Stimulated activated effector memory CD8-positive, alpha-beta T cell treated with anti-CD3 and anti-CD28 coated beads, Interleukin-12 subunit alpha, Interleukin-12 subunit beta, amount 100 ng/mL, for 72 hours (primary cell): ENCODE results near the gene TRMU.

Experiments used
- ATAC-seq: fragments of 150-1000 bp; cut with Tn5 transposase; 2 replicates; pipeline ENCODE4 v1.10.0; 2021
- DNase-seq, 2 donors: peaks; one replicate each; pipeline ENCODE4 v3.0.0; 2021 to 2022; ENCODE audit warnings: low spot score in 2 of 2
- H3K27ac Mint-ChIP-seq: one replicate; pipeline ENCODE4 v1.8.0; 2022; ENCODE audit warnings: mild to moderate bottlenecking, mixed read lengths
- H3K36me3 Mint-ChIP-seq: one replicate; pipeline ENCODE4 v1.8.0; 2022; ENCODE audit warnings: mild to moderate bottlenecking, mixed read lengths
- H3K4me1 Mint-ChIP-seq: one replicate; pipeline ENCODE4 v1.8.0; 2022; ENCODE audit warnings: mixed read lengths
- H3K4me3 Mint-ChIP-seq: one replicate; pipeline ENCODE4 v1.8.0; 2022; ENCODE audit warnings: mild to moderate bottlenecking, mixed read lengths
- H3K9me3 Mint-ChIP-seq: one replicate; pipeline ENCODE4 v1.8.0; 2022; ENCODE audit warnings: mixed read lengths

TRMU gene

DNA sequence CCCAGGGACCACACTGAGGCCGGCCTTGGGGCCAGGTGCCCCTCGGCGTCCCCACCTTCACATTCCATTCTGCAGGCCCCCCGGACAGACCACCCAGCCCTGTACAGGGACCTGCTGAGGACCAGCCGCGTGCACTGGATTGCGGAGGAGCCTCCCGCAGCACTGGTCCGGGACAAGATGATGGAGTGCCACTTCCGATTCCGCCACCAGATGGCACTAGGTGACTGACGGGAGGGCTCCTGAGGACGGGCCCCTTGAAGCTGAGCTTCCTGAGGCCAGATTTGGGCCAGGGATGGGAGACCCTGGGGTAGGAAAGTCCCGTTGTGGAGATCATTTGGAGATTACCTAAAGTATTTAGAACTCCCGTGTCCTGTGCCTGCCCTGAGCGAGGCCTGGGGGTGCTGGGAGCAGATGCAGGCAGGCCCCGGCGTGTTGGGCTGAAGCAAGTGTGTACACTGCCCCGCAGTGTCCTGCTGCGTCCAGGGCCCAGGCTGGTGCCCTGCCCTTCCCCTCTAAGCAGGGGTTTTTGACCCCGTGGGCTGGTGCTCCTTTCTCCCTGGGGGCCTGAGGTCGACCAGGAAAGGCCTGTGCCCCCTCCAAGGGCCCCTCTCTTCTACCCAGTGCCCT, 20.0 kb downstream of the TRMU start:
- Mint-ChIP-seq H3K27ac (no peak overlapping the region), H3K9me3 (no peaks in the 10 kb centered on the region), H3K4me3 (no peak overlapping the region), H3K36me3 (peaks cover 51% of the 10 kb centered on the region), H3K4me1 (peaks cover 12% of the 10 kb centered on the region)
- peak; percentile 64 for ATAC-seq
- peak; percentile 36 to 77 for DNase-seq

DNA sequence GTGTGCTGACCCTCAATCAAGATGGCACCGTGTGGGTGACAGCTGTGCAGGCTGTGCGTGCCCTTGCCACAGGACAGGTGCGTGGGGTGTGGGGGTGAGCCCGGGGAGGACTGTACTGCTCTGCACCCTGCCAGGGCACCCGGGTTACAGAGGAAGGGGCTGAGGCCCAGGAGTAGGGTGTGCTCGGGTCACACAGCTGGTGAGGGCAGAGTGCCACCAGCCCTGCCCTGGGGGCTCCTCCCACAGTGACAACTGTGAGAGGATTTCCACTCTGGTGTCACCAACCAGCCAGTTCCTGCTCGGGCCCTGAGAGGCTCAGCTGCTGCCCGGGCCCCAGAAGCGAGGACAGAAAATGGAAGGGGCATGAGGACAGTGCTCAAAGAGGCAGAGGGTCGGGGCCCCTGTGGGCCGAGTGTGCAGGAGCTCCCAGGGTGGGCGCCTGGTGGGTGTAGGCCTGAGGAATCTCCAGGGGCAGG, 20.5 kb downstream of the TRMU start:
- H3K4me1 Mint-ChIP-seq, result peaks cover 7% of the 10 kb centered on the region
- no peaks in the 10 kb centered on the region for H3K9me3 Mint-ChIP-seq
- H3K27ac Mint-ChIP-seq, result no peak overlapping the region
- DNase-seq (no peak), ATAC-seq (no peak)
- no peak overlapping the region for H3K4me3 Mint-ChIP-seq
- H3K36me3 Mint-ChIP-seq, result peaks cover 46% of the 10 kb centered on the region

DNA sequence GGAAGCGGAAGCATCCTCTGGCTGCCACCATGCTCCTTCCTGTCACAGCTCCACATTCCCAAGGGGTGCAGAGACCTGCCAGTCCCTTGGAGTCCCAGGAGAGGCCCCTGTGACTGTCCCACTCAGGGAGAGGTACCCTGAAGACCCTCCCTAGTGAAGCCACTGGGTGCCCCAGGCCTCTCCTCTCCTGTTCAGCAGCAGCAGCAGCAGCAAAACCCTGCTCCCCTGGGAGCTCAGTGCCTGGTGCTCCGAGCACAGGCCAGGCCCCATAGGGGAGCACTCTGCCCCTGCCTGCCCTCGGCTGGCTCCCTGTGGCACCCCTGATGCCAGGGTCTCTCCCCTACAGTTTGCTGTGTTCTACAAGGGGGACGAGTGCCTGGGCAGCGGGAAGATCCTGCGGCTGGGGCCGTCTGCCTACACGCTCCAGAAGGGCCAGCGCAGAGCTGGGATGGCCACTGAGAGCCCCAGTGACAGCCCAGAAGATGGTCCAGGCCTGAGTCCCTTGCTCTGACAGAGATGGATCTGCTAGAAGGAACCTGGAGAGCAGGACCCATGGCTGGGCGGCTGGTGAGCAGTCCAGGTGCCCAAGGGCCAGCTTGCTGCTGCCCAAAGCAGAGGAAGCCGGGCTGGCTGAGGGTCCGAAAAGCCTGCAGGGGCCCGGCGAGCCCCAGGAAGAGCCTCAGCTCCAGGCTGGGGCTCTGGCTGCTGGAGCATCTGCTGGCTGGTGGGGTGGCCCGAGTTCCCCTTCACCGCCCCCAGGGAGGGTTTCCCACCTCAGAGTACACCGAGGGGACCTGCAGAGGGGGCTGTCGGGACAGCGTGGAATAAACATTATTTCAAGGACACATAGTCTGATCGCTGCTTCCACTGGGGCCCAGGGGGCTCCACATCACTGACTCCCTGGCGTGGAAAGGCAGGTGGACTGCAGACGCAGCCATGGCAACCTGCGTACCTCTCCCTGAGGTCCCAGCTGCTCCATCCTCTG, 21.3 kb downstream of the TRMU start:
- ATAC-seq (no peak), DNase-seq (no peak)
- Mint-ChIP-seq H3K4me1 (peaks cover 6% of the 10 kb centered on the region), H3K36me3 (peaks cover 38% of the 10 kb centered on the region), H3K9me3 (no peaks in the 10 kb centered on the region), H3K27ac (no peak overlapping the region), H3K4me3 (no peak overlapping the region)

DNA sequence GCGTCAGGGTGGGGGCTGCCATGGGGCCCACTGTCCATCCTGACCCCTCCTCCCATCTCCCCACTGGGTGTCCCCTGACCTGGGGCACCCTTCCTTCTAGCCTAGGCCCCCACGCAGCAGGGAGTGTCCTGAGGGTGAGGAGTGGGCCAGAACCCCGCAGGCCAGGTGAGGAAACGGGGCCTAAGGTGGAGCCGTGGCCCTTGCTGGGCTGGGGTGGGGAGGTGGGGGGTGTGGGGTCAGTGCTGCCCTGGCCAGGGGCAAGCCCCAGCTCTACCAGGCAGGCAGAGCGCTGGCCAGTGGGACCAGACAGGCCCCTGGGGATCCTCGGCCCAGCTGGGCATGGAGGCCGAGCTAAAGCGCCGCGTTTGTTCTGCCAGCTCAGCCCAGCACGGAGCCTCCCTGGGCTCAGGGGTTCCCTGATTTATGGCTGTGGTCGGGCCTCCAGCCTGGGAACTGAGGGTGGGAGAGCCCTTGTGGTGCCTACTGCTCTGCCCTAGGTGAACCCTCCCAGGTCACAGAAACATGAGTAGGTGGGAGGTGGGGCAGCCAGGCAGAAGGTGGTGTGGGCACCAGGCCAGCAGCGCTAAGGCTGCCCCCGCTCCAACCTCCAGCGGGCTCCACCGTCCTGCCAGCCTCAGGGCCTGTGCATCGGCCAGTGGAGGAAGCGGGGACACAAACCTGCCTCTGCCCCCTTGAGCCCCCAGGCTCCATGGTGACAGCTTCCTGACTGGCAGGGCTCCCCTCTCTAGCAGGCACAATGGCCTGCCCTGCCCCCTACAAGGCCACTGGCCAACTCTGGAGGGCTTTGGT, 22.4 kb downstream of the TRMU start:
- no peak overlapping the region for H3K27ac Mint-ChIP-seq
- ATAC-seq (no peak), DNase-seq (no peak)
- no peak overlapping the region for H3K4me3 Mint-ChIP-seq
- peaks cover 1% of the 10 kb centered on the region for H3K4me1 Mint-ChIP-seq
- no peaks in the 10 kb centered on the region for H3K9me3 Mint-ChIP-seq
- H3K36me3 Mint-ChIP-seq, result peaks cover 27% of the 10 kb centered on the region

DNA sequence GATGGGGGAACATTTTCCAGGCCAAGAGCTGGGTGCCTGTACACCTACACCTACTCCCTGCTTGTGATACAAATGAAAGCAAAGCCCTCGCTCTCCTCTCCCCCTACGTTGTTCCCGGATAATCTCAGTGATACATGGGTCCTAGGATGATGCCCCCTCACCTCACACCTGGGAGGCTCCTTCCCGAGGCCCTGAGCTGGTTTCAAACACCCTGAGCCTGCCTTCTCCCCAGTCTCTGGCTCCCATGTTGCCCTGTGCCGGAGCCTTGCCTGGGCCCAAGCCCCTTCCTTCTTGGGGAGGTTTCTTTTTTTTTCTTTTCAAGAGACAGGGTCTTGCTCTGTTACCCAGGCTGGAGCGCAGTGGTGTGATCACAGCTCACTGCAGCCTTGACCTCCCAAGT, 23.3 kb downstream of the TRMU start:
- no peak overlapping the region for H3K27ac Mint-ChIP-seq

DNA sequence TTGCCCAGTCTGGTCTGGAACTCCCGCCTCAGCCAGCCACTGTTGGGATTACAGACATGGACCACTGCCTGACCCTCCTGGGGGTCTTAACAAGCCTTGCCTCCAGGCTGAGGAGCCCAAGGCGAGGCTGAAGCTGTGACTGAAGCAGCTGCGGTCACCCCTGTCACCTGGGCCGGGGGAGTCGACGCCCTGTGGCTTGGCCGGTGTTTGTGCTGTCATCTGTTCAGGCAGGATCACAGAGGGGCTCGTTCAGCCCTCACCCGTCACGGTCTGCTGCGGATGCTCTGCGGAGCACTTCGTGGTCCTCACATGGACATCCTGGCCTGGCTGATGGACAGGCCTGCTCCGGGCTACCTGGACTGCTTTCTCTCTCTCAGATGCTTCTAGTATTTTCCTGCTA, 23.8 kb downstream of the TRMU start:
- peaks cover 25% of the 10 kb centered on the region for H3K36me3 Mint-ChIP-seq
- no peaks in the 10 kb centered on the region for H3K4me1 Mint-ChIP-seq
- no peak overlapping the region for H3K4me3 Mint-ChIP-seq
- no peak for DNase-seq
- H3K9me3 Mint-ChIP-seq, result no peaks in the 10 kb centered on the region
- no peak overlapping the region for H3K27ac Mint-ChIP-seq
- no peak for ATAC-seq

More for the DNA sequence above, 23.3 kb downstream of the TRMU start:
- Mint-ChIP-seq H3K4me3 (no peak overlapping the region), H3K9me3 (no peaks in the 10 kb centered on the region), H3K4me1 (no peaks in the 10 kb centered on the region), H3K36me3 (peaks cover 25% of the 10 kb centered on the region)
- no peak for DNase-seq
- ATAC-seq, result no peak

DNA sequence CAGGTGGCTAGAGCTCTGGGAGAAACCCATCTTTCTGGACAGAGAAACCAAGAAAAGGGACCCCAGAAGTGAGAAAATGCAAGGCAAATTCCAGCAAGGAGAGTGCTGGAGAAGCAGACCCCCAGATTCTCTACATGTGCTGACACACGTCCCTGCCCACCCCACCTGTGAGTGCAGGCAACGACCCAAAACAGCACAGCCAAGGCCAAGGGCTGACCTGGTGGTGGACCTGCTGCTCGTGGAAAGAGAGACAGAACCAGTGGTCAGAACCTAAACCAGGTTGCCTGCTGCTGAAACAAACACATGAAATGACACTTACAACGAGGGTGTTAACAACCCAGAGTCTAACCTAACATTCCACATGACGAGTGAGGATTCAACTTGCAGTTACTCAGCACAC, 24.6 kb downstream of the TRMU start:
- no peak for ATAC-seq
- Mint-ChIP-seq H3K4me1 (no peaks in the 10 kb centered on the region), H3K9me3 (no peaks in the 10 kb centered on the region), H3K4me3 (no peak overlapping the region), H3K36me3 (peaks cover 18% of the 10 kb centered on the region), H3K27ac (peak overlapping the region; percentile 44)
- DNase-seq, result no peak

DNA sequence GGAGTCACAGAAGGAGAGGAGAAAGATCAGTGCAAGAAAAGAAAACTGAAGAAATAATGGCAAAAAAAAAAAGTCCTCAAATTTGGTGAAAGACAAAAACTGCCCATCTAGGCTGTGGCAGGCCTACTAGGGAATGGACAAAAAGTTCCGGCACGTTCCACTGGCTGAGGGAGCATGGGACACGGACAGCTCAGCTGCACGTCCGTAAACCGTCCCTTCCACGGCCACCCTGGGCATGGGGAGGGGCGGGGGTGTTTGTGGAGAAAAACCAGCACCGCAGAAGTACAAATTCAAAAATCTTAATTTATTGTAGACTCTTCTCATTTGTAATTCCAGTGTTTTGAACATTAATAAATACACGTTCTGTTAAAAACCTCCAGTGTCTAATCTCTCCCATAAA, 25.4 kb downstream of the TRMU start:
- Mint-ChIP-seq H3K4me3 (no peak overlapping the region), H3K27ac (no peak overlapping the region), H3K36me3 (peaks cover 10% of the 10 kb centered on the region)

DNA sequence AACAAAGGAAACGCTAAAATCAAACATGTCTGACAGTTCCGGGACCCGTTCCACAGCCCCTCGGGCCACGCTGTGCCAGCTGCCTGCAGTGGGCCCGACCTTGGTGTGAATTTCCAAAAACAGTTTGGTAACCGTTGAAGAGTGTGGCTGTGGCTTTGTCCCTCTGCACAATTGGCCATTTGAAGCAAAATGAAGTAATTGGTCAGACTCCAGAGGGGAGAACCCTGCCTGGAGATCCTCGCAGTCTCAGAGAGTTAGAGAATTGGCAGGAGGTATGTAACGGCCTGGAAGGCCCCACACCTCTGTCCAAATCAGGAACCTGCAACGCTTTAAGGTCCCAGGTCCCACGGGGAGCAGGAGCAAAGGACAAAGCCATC, 26.3 kb downstream of the TRMU start:
- H3K9me3 Mint-ChIP-seq, result no peaks in the 10 kb centered on the region
- H3K4me3 Mint-ChIP-seq, result no peak overlapping the region
- H3K27ac Mint-ChIP-seq, result no peak overlapping the region
- H3K36me3 Mint-ChIP-seq, result peaks cover 7% of the 10 kb centered on the region
- no peak for ATAC-seq
- DNase-seq, result no peak
- no peaks in the 10 kb centered on the region for H3K4me1 Mint-ChIP-seq

More for the DNA sequence above, 25.4 kb downstream of the TRMU start:
- Mint-ChIP-seq H3K9me3 (no peaks in the 10 kb centered on the region), H3K4me1 (no peaks in the 10 kb centered on the region)
- DNase-seq (no peak), ATAC-seq (no peak)

DNA sequence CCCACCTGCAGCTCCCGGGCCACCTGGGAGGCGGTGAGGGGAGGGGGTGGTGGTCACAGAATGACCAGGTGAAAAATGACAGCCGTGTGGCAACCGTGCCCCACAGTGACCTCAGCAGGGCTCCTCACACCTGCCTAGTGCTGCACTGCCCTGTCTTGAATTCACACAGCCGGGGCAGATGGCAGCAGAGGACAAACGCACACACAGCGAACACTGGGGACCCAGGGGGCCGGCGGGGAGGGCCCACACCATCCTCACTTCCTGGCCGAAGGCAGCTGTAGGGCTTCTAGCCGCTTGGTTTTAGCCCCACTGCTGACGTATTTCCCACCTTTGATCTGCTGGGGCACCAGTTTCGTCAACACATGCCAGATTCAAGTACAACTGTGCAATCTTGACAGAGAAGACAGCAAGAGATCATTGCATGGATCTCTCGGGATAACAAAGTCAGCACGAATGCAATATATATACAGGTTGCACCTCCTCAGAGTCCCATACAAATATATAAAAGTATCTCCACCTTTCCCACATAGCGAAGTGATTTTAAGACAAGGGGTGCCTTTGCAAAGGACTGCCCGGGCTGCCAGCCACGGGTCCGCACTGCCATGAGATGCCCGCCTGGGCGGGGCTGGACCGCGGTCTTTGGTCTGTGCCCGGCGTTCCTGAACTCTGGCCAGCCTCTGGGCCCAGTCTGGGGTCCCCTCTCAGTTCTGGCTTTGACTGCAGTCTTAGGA, 26.9 kb downstream of the TRMU start:
- Mint-ChIP-seq H3K4me3 (no peak overlapping the region), H3K36me3 (peaks cover 7% of the 10 kb centered on the region), H3K27ac (no peak overlapping the region), H3K9me3 (no peaks in the 10 kb centered on the region), H3K4me1 (no peaks in the 10 kb centered on the region)
- ATAC-seq (no peak), DNase-seq (no peak)

DNA sequence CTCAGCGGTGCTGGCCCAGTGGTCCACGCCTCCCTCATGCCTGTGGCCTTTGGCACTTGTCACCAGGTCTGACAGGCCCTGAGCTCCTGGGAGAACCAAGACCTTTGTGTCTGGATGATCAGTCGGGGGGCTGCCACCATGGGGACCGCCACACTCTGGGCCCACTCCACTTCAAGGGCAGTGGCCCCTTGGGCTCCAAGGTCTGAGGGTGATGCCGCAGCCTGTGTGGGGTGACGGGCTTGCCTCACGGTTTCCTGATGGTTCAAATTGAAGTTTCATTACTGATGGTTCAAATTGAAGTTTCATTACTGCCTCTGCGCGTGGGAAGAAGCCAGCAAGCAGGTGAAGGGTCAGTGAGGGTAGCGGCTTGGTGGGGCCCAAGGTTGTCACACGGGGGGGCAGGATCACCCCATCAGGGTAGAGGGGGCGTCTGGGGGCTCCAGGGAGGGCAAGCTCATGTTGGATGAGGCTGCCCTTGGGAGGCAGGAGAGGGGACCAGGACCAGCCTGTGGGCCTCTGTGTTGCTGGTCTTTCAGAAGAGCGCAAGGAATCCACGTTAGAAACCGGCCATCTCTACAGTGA, 27.5 kb downstream of the TRMU start:
- Mint-ChIP-seq H3K27ac (no peak overlapping the region), H3K4me3 (no peak overlapping the region), H3K9me3 (no peaks in the 10 kb centered on the region), H3K36me3 (peaks cover 7% of the 10 kb centered on the region), H3K4me1 (peaks cover 6% of the 10 kb centered on the region)
- no peak for ATAC-seq
- DNase-seq, result no peak

DNA sequence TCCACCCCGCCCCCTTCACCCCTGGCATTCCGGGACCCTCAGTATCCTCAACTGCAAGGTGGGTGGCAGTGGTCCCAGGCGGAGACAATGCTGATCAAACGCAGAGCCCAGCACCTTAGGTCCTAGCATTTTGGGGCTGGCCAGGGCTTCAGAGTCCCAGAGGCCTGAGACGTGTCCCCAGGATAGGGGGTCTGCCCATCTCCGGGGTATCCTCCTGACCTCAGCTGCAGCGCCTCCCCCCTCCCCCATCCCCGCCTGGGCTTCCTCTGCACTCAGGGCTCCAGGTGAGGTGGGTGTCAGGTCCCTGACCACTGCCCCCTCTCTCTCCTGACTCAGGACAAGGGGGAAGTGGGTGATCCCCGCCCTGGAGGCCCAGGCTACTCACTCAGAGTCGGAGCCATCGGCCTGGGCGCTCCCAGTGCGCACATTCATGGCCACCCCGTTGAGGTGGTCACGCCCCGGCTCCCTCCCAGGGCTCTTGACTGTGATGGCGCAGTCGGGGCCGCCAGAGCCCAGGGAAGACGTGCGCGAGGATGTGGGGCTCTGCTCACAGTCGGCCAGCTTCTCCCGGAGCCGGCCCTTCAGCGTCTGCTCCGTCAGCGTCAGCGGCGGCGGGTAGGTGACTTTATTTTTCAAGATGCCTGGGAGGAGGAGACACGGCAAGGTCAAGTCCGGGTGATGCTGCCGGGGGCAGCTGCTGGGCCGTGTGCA, 28.3 kb downstream of the TRMU start:
- Mint-ChIP-seq H3K9me3 (no peaks in the 10 kb centered on the region), H3K4me3 (no peak overlapping the region), H3K36me3 (peaks cover 3% of the 10 kb centered on the region), H3K27ac (no peak overlapping the region), H3K4me1 (peaks cover 7% of the 10 kb centered on the region)
- no peak for ATAC-seq
- DNase-seq, result no peak

DNA sequence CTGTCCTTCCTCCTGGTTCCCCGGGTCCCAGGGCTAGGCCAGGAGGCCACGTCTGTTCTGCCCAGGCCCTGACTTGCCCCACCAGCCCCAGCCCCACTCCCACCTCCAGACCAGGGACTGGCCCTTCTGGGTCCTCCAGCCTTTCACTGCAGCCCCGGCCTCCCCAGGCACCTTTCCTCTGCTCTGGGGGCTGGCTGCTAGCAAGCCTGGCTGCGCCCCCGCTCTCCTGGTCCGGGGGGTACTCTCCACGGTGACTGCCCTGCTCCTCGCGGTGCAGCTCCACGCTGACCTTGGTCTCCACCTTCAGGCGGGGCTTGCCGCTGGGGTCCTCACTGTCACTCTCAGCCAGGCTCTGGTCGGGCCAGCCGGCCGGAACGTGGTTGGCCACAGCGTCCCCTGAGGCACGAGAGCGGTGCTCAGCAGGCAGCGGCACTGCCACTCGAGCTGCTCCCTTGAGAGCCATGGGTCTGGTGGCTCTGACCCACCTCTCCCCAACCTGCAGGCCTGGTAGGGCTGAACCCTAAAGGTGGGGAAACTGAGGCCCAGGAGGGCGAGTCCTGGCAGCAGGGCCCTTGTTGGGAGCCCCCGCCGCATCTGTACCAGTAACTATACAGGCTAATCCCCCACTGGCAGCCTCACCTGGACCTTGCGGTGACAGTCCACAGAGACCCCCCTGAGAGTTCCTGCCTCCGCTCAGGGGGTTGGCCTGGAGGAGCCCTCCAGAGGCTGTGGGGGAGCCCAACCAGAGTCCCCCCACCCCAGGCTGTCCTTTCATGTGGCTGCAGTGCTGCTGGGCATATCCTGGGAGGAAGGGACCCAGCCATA, 29.0 kb downstream of the TRMU start:
- Mint-ChIP-seq H3K9me3 (no peaks in the 10 kb centered on the region), H3K36me3 (no peaks in the 10 kb centered on the region), H3K4me3 (no peak overlapping the region), H3K27ac (no peak overlapping the region), H3K4me1 (peaks cover 13% of the 10 kb centered on the region)
- DNase-seq, result no peak
- ATAC-seq, result no peak
